ENCODE data around the gene ABCC3.

The ABCC3 gene

DNA sequence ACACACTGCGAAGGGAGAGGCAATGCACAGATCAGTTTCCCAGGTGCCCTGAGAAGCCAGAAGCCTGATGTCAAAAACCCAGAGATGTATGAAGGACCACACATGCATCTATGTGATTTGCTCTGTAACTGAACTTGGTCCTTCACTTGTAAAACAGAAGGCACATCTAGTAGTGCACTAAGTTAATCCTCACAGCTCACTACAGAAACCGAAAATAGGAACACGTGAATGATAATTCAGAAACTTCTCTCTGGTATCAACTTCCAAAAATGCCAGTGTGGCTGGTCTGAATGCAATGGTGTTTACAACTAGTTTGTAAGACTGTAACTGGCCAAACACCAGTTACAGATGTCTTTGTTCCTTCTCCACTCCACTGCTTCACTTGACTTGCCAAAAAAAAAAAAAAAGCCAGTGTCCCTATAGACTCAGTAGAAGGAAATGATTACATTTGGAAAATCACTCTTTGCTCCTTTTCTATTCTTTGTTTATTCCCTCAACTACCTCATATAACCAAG, 61.7 kb downstream of the ABCC3 start:
- TF ChIP-seq, protein P1, sequence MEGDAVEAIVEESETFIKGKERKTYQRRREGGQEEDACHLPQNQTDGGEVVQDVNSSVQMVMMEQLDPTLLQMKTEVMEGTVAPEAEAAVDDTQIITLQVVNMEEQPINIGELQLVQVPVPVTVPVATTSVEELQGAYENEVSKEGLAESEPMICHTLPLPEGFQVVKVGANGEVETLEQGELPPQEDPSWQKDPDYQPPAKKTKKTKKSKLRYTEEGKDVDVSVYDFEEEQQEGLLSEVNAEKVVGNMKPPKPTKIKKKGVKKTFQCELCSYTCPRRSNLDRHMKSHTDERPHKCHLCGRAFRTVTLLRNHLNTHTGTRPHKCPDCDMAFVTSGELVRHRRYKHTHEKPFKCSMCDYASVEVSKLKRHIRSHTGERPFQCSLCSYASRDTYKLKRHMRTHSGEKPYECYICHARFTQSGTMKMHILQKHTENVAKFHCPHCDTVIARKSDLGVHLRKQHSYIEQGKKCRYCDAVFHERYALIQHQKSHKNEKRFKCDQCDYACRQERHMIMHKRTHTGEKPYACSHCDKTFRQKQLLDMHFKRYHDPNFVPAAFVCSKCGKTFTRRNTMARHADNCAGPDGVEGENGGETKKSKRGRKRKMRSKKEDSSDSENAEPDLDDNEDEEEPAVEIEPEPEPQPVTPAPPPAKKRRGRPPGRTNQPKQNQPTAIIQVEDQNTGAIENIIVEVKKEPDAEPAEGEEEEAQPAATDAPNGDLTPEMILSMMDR (IDR thresholded peaks at IDR 0.05; ENCODE audit: insufficient read depth, low read length): no peak
- TF ChIP-seq, protein P2, sequence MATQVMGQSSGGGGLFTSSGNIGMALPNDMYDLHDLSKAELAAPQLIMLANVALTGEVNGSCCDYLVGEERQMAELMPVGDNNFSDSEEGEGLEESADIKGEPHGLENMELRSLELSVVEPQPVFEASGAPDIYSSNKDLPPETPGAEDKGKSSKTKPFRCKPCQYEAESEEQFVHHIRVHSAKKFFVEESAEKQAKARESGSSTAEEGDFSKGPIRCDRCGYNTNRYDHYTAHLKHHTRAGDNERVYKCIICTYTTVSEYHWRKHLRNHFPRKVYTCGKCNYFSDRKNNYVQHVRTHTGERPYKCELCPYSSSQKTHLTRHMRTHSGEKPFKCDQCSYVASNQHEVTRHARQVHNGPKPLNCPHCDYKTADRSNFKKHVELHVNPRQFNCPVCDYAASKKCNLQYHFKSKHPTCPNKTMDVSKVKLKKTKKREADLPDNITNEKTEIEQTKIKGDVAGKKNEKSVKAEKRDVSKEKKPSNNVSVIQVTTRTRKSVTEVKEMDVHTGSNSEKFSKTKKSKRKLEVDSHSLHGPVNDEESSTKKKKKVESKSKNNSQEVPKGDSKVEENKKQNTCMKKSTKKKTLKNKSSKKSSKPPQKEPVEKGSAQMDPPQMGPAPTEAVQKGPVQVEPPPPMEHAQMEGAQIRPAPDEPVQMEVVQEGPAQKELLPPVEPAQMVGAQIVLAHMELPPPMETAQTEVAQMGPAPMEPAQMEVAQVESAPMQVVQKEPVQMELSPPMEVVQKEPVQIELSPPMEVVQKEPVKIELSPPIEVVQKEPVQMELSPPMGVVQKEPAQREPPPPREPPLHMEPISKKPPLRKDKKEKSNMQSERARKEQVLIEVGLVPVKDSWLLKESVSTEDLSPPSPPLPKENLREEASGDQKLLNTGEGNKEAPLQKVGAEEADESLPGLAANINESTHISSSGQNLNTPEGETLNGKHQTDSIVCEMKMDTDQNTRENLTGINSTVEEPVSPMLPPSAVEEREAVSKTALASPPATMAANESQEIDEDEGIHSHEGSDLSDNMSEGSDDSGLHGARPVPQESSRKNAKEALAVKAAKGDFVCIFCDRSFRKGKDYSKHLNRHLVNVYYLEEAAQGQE (IDR thresholded peaks at IDR 0.05; ENCODE audit: insufficient replicate concordance, low read depth): no peak
- no peak for TF ChIP-seq SPI1 (IDR thresholded peaks at IDR 0.05; ENCODE audit: borderline replicate concordance, low read depth)
- TF ChIP-seq POLR2AphosphoS5 (IDR thresholded peaks at IDR 0.05; ENCODE audit: low read depth): no peak
- no peak for TF ChIP-seq GABPA (IDR thresholded peaks at IDR 0.05; ENCODE audit: low read depth)
- no peak overlapping the region for H3K27ac ChIP-seq (replicated peaks)
- no peak for DNase-seq (ENCODE audit: low read depth in 1 of 2, low spot score in 1 of 2)

DNA sequence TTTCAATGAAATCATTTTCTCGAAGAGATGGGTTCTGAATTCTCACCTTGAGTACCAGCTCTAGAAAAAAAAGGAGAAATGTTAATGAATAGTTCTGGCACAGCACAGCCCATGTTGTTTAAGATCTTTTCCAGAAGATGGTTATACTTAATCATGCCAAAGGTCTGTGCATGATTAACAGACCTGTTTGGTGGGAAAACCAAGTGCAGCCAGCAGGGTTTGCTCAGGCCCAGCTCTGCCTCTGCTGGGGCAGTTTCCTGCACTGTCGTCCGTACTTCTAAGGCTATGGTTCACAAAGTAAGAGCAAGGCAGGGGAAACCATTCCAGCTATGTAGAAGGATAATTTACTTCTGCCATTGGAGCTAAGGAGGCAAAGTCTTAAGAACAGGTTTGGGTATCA, 62.4 kb downstream of the ABCC3 start:
- no peak overlapping the region for H3K27ac ChIP-seq (replicated peaks)

More for the DNA sequence above, 61.7 kb downstream of the ABCC3 start:
- Histone ChIP-seq H3K4me3 (replicated peaks; ENCODE audit: insufficient read depth, low read length) (no peak overlapping the region), H3K27me3 (ENCODE audit: insufficient read depth, poor library complexity, severe bottlenecking) (no peaks in the 10 kb centered on the region)

DNA sequence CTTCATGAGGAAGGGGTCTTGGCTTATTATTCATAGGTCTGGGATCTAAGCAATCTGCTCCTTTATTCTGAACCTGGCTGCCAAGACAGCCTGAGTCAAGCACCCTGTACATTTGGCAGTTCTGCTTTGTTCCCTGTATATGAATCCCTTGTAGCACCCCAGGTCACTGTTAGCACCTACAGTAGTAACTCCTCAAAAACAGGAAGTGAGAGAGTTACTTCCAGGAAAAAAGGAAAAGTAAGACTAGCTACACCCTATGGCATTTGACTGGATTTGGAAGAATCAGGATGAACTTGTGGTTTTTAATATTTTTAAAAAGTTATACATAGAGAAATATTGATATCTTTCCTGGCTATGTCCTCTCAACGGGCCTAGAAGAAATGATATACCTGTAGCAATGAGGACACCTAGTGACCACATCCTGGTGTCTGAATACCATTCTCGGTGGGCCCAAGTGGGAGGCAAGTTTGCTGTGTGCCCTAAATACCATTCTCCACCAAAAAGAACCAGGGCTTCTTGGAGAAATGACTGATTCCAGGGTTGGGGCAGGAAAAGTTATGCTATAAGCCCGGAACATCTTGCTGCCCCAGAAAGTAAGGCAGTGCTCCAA, 63.1 kb downstream of the ABCC3 start:
- Histone ChIP-seq H3K27ac (replicated peaks) (no peak overlapping the region), H3K27me3 (ENCODE audit: insufficient read depth, poor library complexity, severe bottlenecking) (no peaks in the 10 kb centered on the region), H3K4me3 (replicated peaks; ENCODE audit: insufficient read depth, low read length) (no peak overlapping the region)
- no peak for DNase-seq (ENCODE audit: low read depth in 1 of 2, low spot score in 1 of 2)
- TF ChIP-seq SPI1 (IDR thresholded peaks at IDR 0.05; ENCODE audit: borderline replicate concordance, low read depth): peak; percentile 59
- TF ChIP-seq, protein P2 (IDR thresholded peaks at IDR 0.05; ENCODE audit: insufficient replicate concordance, low read depth): no peak

More for the DNA sequence above, 62.4 kb downstream of the ABCC3 start:
- DNase-seq (ENCODE audit: low read depth in 1 of 2, low spot score in 1 of 2): no peak
- Histone ChIP-seq H3K4me3 (replicated peaks; ENCODE audit: insufficient read depth, low read length) (no peak overlapping the region), H3K27me3 (ENCODE audit: insufficient read depth, poor library complexity, severe bottlenecking) (no peaks in the 10 kb centered on the region)
- TF ChIP-seq POLR2AphosphoS5 (IDR thresholded peaks at IDR 0.05; ENCODE audit: low read depth) (no peak), GABPA (IDR thresholded peaks at IDR 0.05; ENCODE audit: low read depth) (no peak), SPI1 (IDR thresholded peaks at IDR 0.05; ENCODE audit: borderline replicate concordance, low read depth) (no peak)
- TF ChIP-seq, protein P2 (IDR thresholded peaks at IDR 0.05; ENCODE audit: insufficient replicate concordance, low read depth): no peak
- TF ChIP-seq, protein P1 (IDR thresholded peaks at IDR 0.05; ENCODE audit: insufficient read depth, low read length): no peak

Data from HL-60 (cell line).